RWPE1 (cell line): Measurements from ENCODE around the gene ARAP1.

ENCODE experiments used
- CTCF ChIA-PET: fragments of 350-600 bp; sonication (Branson Sonifier 250); formaldehyde crosslinking; extraction: SDS; loops from one replicate; lab custom pipeline; 2021; lab: Yijun Ruan, JAX
- POLR2A ChIA-PET: fragments of 400-600 bp; formaldehyde crosslinking; extraction: SDS; loops from one replicate; lab custom pipeline; 2020; ENCODE audit warnings: antibody characterized with exemption; ENCODE audit not compliant: low non-redundant PET; lab: Yijun Ruan, JAX
- DNase-seq: peaks from one replicate; pipeline ENCODE4 v3.0.0; 2012; ENCODE audit warnings: low spot score
- H3K27ac ChIP-seq: fragments of 450-650 bp; 2 replicates; pipeline ENCODE4 v1.5.1; 2017
- CTCF ChIP-seq: fragments of 450-650 bp; conservative IDR thresholded peaks from 2 replicates; pipeline ENCODE4 v1.5.1; 2017; ENCODE audit warnings: low read depth, mild to moderate bottlenecking

ARAP1 gene

GRCh38 chr11:72752088-72752914, at the start of gene ARAP1:
TSS of gene ARAP1 (minus strand) at chr11:72752408. CDS start at chr11:72727128, 25,280 bp downstream.
- DNase-seq, result peak; percentile 85
- no peak for TF ChIP-seq CTCF
- peak within 1 kb of the TSS; percentile 75 for H3K27ac ChIP-seq
- ChIA-PET CTCF (interaction anchor here (1.6 kb wide), 1 partner anchor 60 kb away, joined by 4 read pairs; no protein-coding TSS in a partner anchor), POLR2A (interaction anchor here (0.6 kb wide), 1 partner anchor 30 kb away, joined by 3 read pairs; no protein-coding TSS in a partner anchor)

GRCh38 chr11:72799441-72799840, 47.2 kb upstream of the ARAP1 start:
- DNase-seq, result no peak
- H3K27ac ChIP-seq, result no peak overlapping the region
- CTCF ChIA-PET, result no interaction called here
- TF ChIP-seq CTCF, result no peak
- POLR2A ChIA-PET, result interaction anchor here (0.7 kb wide), 1 partner anchor 10 kb away, joined by 3 read pairs; no protein-coding TSS in a partner anchor

- CTCF ChIA-PET, result interaction anchor here (1.3 kb wide), 1 partner anchor 73 kb away, joined by 4 read pairs; no protein-coding TSS in a partner anchor
- no peak for TF ChIP-seq CTCF
- POLR2A ChIA-PET, result no interaction called here
- no peak for DNase-seq
- no peak overlapping the region for H3K27ac ChIP-seq
Measured at GRCh38 chr11:72798361-72798760, 46.2 kb upstream of the ARAP1 start.

GRCh38 chr11:72793425-72794367, 41.5 kb upstream of the ARAP1 start, which contains the start of gene STARD10:
TSS of gene STARD10 (minus strand) at chr11:72794047. CDS start at chr11:72781181, 12,866 bp downstream.
- H3K27ac ChIP-seq, result peak within 1 kb of the TSS; percentile 88
- CTCF ChIA-PET, result interaction anchor here (0.6 to 3.4 kb wide), 17 partner anchors 11 to 433 kb away, joined by 3 to 26 read pairs (median 3); no protein-coding TSS in a partner anchor
- TF ChIP-seq CTCF, result peak; percentile 97
- POLR2A ChIA-PET, result interaction anchor here (1.3 kb wide), 1 partner anchor 11 kb away, joined by 4 read pairs; no protein-coding TSS in a partner anchor
- peak; percentile 98 for DNase-seq

- POLR2A ChIA-PET, result no interaction called here
- peak overlapping the region; percentile 88 for H3K27ac ChIP-seq
- no peak for DNase-seq
- TF ChIP-seq CTCF, result no peak
- CTCF ChIA-PET, result interaction anchor here (0.6 to 3.4 kb wide), 11 partner anchors 10 to 434 kb away, joined by 3 to 26 read pairs (median 3); no protein-coding TSS in a partner anchor
Measured at GRCh38 chr11:72793076-72793424, 40.8 kb upstream of the ARAP1 start.
